Uterus (tissue), 2 donors: ENCODE results near the gene BLOC1S2.

ENCODE experiments used
- CTCF ChIP-seq, 4 experiments: fragments of 200-600 bp in 2 of 4; fragments of 450-650 bp in 2 of 4; sonication (generic) in 2 of 4; IDR thresholded peaks; one replicate each; pipeline ENCODE4 v1.5.1; 2016 to 2019; ENCODE audit warnings: antibody characterized with exemption in 4 of 4, mild to moderate bottlenecking in 2 of 4, moderate library complexity in 1 of 4
- POLR2A ChIP-seq, 2 donors: fragments of 450-650 bp; IDR thresholded peaks; one replicate each; pipeline ENCODE4 v1.6.1; 2016; ENCODE audit warnings: antibody characterized with exemption in 2 of 2, mild to moderate bottlenecking in 1 of 2, moderate library complexity in 1 of 2

DNA sequence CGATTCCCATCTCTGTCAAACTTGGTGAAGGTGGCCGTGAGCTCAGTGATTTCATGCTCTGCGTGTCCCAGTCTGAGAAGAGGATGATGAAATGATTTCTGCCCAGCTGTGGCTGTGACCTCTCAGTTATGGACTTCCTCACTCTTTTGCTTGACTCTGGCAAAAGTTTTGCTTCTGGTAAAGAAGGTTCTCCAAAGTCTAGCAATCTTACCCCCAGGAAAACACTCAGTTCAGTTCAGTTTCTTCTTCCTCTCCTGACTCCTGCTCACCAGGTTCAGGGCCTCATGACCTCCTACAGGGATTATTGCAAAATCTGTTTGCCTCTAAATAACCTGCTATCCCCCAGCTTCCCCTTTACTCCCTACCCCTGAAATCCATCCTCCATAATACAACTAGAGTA lies 4.9 kb upstream of the BLOC1S2 start:
- TF ChIP-seq CTCF (IDR thresholded peaks at IDR 0.05) (no peak), POLR2A (IDR thresholded peaks at IDR 0.05) (no peak)
